ENCODE data around the gene BICD1.
"Not testable (repeated sequence)": the region's sequence is repeated elsewhere in the genome, so short reads cannot be mapped to it uniquely, and the experiment has no call there.

BICD1 gene

DNA sequence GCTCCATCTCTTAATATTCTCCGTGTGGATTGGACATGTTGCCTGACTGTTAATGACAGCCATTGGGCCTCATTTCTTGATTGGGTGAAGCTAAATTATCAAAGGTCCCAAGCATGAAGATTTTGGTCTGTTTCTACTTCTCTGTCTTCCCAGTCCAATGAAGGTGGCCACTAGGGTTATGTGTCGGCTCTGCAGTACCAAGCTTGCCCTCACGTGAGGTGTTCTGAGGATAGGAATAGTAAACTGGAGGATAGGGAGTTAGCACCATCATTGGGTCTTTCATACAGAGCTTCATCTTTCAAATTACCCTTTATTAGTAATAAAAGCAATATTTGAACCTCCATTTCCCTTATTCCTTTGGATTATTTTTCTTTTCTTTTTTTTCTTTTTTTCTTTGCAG, 21.9 kb upstream of the BICD1 start:
- H3K4me3 ChIP-seq (ENCODE audit: low read length), result no peak overlapping the region
- TF ChIP-seq, protein P1, sequence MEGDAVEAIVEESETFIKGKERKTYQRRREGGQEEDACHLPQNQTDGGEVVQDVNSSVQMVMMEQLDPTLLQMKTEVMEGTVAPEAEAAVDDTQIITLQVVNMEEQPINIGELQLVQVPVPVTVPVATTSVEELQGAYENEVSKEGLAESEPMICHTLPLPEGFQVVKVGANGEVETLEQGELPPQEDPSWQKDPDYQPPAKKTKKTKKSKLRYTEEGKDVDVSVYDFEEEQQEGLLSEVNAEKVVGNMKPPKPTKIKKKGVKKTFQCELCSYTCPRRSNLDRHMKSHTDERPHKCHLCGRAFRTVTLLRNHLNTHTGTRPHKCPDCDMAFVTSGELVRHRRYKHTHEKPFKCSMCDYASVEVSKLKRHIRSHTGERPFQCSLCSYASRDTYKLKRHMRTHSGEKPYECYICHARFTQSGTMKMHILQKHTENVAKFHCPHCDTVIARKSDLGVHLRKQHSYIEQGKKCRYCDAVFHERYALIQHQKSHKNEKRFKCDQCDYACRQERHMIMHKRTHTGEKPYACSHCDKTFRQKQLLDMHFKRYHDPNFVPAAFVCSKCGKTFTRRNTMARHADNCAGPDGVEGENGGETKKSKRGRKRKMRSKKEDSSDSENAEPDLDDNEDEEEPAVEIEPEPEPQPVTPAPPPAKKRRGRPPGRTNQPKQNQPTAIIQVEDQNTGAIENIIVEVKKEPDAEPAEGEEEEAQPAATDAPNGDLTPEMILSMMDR (IDR thresholded peaks at IDR 0.05; ENCODE audit: insufficient read depth, low read depth, low read length, missing control alignments), result no peak
- no peak for DNase-seq (ENCODE audit: low read depth)

DNA sequence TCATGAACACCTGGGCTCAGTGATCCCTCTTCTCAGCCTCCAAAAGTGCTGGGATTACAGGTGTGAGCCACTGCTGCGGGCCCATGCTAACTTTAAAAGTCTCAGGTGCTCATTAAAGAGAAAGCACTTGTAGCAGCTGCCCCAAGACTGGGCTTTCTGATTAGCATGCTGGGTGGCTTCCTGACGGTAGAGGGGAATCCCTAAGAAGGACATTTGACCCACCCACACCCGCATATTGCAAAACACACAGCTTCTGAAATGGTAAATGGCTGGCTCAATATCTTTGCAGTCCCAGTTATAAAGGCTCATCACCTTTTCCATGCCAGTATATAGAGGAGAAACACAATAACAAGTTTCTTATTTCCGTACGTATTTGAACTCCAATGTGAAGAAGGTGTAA, 19.3 kb upstream of the BICD1 start:
- DNase-seq (ENCODE audit: low read depth), result no peak
- H3K4me3 ChIP-seq (ENCODE audit: low read length), result no peak overlapping the region
- TF ChIP-seq, protein P1 (IDR thresholded peaks at IDR 0.05; ENCODE audit: insufficient read depth, low read depth, low read length, missing control alignments), result no peak

DNA sequence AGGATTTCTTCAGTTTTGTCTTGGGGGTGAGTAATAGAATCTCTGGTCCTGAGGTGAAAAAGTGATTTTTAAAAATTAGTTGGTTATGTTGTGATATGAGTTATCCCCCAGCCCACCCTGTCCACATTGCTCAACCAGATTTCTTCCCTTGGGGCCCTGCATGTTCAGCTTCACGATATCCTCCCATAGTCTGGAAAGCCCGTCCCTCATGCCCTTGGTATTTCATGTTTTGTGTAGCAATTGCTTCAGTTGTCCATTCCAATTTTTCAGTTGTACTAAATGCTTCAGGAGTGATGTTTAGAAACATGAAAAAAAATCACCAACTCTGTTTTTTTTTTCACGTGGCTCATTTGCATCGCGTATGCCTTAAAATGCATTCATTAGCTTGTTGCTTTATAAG, 17.5 kb upstream of the BICD1 start:
- DNase-seq (ENCODE audit: low read depth), result no peak
- no peak overlapping the region for H3K4me3 ChIP-seq (ENCODE audit: low read length)
- TF ChIP-seq, protein P1 (IDR thresholded peaks at IDR 0.05; ENCODE audit: insufficient read depth, low read depth, low read length, missing control alignments), result no peak

DNA sequence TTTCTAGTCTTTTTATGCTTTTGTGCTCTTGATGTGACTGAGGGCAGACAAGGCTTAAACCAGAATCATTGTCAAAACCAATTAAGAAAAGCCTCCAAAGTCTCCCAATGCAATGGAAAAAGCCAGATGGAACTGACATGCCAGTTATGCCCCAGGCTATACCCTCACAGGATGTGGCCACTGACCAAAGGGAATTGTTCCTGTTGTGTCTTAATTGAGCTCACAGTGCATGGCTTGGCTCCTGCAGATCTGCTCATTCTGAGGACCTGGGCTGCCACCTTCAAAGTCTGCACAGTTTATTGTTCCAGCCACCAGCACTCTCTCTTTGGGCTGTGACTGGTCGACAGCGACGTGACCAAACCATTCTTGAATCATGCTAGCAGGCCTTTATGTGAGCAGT, 17.1 kb upstream of the BICD1 start:
- TF ChIP-seq, protein P1 (IDR thresholded peaks at IDR 0.05; ENCODE audit: insufficient read depth, low read depth, low read length, missing control alignments), result no peak
- DNase-seq (ENCODE audit: low read depth), result peak; percentile 21
- H3K4me3 ChIP-seq (ENCODE audit: low read length), result no peak overlapping the region

DNA sequence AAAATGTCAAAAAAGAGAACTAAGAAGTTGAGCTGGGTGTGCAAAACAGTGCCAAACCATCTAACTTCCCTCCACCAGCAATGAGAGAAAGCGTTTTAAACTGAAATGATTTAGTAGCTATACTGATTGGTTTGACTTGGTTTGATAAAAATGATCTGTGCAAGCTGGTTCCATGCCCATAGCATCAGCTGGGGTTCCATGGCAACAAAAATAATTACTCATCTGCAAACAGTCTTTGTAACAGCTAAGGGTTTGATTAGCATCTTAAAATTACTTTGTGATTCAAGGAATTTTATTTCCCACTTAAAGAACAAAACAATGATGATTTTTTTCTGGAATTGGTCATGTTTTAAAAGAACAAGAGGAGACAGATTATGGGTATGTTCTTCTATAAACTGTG, 15.0 kb upstream of the BICD1 start:
- no peak overlapping the region for H3K4me3 ChIP-seq (ENCODE audit: low read length)
- TF ChIP-seq, protein P1 (IDR thresholded peaks at IDR 0.05; ENCODE audit: insufficient read depth, low read depth, low read length, missing control alignments), result no peak
- DNase-seq (ENCODE audit: low read depth), result no peak

DNA sequence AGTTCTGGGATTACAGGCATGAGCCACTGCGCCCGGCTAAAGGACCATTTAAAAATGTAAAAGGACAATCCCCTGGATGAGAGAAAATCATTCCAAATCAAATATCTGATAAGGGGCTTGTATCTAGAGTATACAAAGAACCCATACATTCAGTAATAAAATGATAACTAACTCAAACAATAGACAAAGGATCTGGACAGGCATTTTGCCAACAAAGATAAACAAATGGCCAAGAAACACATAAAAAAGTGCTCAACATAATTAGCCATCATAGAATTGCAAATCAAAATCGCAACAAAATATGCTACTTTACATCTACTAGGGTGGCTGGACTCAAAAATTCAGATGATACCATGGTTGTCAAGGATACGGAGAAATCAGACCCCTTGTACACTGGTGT, 8.5 kb upstream of the BICD1 start:
- DNase-seq (ENCODE audit: low read depth), result no peak
- no peak overlapping the region for H3K4me3 ChIP-seq (ENCODE audit: low read length)
- TF ChIP-seq, protein P1 (IDR thresholded peaks at IDR 0.05; ENCODE audit: insufficient read depth, low read depth, low read length, missing control alignments), result no peak

DNA sequence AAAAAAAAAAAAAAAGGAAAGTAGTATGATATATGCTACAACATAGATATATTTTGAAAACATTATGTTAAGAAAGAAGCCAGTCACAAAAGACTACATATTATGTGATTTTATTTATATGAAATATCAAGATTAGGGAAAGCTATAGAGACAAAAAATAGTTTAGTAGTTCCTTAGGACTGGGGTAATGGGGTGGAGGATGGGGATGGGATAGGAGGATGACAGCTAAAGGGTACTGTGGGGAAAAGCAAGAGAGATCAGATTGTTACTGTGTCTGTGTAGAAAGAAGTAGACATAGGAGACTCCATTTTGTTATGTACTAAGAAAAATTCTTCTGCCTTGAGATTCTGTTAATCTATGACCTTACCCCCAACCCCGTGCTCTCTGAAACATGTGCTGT, 7.4 kb upstream of the BICD1 start:
- not testable (repeated sequence) for H3K4me3 ChIP-seq (ENCODE audit: low read length); DNase-seq (ENCODE audit: low read depth)

DNA sequence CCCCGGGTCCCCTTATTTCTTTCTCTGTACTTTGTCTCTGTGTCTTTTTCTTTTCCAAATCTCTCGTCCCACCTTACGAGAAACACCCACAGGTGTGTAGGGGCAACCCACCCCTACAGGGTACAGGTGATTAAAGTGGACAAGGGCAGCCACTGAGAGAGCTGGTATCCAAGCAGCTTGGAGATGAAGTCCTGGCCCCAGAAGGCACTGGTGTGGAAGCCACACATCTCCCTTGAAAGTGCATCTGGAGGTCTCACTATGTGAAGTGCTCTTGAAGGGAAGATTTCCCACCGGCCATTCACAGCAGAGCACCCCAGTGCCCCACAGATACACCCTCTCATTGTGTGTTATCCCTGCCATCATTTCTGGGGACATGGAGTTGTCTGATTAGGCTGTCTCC, 6.3 kb upstream of the BICD1 start:
- H3K4me3 ChIP-seq (ENCODE audit: low read length), result no peak overlapping the region
- DNase-seq (ENCODE audit: low read depth), result no peak
- TF ChIP-seq, protein P1 (IDR thresholded peaks at IDR 0.05; ENCODE audit: insufficient read depth, low read depth, low read length, missing control alignments), result no peak
